Thymus (tissue), 11 donors: ENCODE measurements around the gene ECD. TPM values are rescaled to one million over a fixed set of nuclear protein-coding genes. Genes with fewer than 3 reads are reported as not detected.

ENCODE experiments used
- DNase-seq, 9 donors: peaks; one replicate each; pipeline ENCODE4 v3.0.0-alpha.2; 2013; ENCODE audit warnings: low spot score in 9 of 9, low read depth in 6 of 9, missing footprints in 1 of 9
- H3K27ac ChIP-seq, 2 donors: one replicate each; pipeline ENCODE4 v1.5.1; 2013; ENCODE audit warnings: control low read depth in 1 of 2, low read depth in 1 of 2, low read length in 1 of 2, mild to moderate bottlenecking in 1 of 2, moderate library complexity in 1 of 2
- H3K27me3 ChIP-seq, 2 donors: one replicate each; pipeline ENCODE4 v1.5.1; 2013; ENCODE audit warnings: low read length in 1 of 2; ENCODE audit not compliant: control insufficient read depth in 2 of 2, insufficient read depth in 1 of 2
- H3K36me3 ChIP-seq, 2 donors: one replicate each; pipeline ENCODE4 v1.5.1; 2013; ENCODE audit warnings: low read length in 1 of 2, mild to moderate bottlenecking in 1 of 2, moderate library complexity in 1 of 2; ENCODE audit not compliant: control insufficient read depth in 2 of 2, insufficient read depth in 2 of 2
- H3K4me1 ChIP-seq, 2 donors: one replicate each; pipeline ENCODE4 v1.5.1; 2013; ENCODE audit warnings: low read length in 2 of 2; ENCODE audit not compliant: control insufficient read depth in 2 of 2, insufficient read depth in 2 of 2
- H3K4me3 ChIP-seq, 2 donors: one replicate each; pipeline ENCODE4 v1.5.1; 2013; ENCODE audit warnings: low read length in 2 of 2, control low read depth in 1 of 2, mild to moderate bottlenecking in 1 of 2
- H3K9me3 ChIP-seq, 2 donors: one replicate each; pipeline ENCODE4 v1.5.1; 2013; ENCODE audit warnings: low read length in 1 of 2, mild to moderate bottlenecking in 1 of 2; ENCODE audit not compliant: control insufficient read depth in 2 of 2, insufficient read depth in 1 of 2
- WGBS: extraction: QIAGEN DNeasy Blood & Tissue Kit; methylation state at CpG from one replicate; pipeline ENCODE4 v1.1.7; 2013; 5-methylcytosine and 5-hydroxymethylcytosine counted together
- polyA plus RNA-seq: library from polyadenylated mRNA; stranded (reverse); fragments of 200-250 nt; gene quantifications from one replicate; pipeline ENCODE4 v1.2.3, GENCODE V29; 2013
- total RNA-seq: library from RNA; stranded (reverse); fragments of 120-200 nt; gene quantifications from one replicate; pipeline ENCODE4 v1.2.4, GENCODE V29; 2013
- donor health status: healthy.

Gene ECD
- total and polyA plus RNA-seq, 2 donors, result 13.8 to 26.5 TPM

- H3K27me3 ChIP-seq, result no peaks in the 10 kb centered on the region
- H3K4me1 ChIP-seq, result peaks cover 9 to 18% of the 10 kb centered on the region in 2 donors
- peaks cover 0 to 2% of the 10 kb centered on the region in 2 donors for H3K36me3 ChIP-seq
- H3K4me3 ChIP-seq, result peak overlapping the region; percentile 86 to 96
- no peaks in the 10 kb centered on the region for H3K9me3 ChIP-seq
- peak overlapping the region; percentile 92 to 93 for H3K27ac ChIP-seq
- no peak for DNase-seq
- under 1% methylated on average over 6 of the region's 6 CpGs for WGBS
These were observed 626 bp upstream of the ECD start for GRCh38 chr10:73168465-73168803.

DNA sequence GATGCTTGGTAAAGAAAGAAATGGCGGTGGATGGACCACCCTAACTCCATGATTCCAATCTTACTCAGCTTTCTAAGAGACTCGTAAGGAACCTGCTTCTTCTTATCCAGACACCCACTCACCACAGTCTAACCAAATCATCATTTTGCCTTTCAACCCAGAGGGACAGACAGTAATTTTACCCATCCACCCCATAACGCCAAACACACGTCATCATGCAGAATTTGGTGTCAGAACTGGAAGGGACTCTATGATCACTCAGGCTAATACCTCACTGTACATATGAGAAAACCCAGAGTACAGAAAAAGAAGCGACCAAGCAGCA lies 388 bp downstream of the ECD start:
- 6% methylated on average over 5 of the region's 5 CpGs for whole genome bisulfite sequencing
- peak overlapping the region; percentile 86 to 96 for H3K4me3 ChIP-seq
- H3K27me3 ChIP-seq, result no peaks in the 10 kb centered on the region
- H3K9me3 ChIP-seq, result no peaks in the 10 kb centered on the region
- DNase-seq, result peak in 1 of 9 donors; percentile 1
- H3K27ac ChIP-seq, result peak overlapping the region; percentile 92 to 98
- peaks cover 3 to 11% of the 10 kb centered on the region in 2 donors for H3K36me3 ChIP-seq
- H3K4me1 ChIP-seq, result peaks cover 9 to 18% of the 10 kb centered on the region in 2 donors

GRCh38 chr10:73166972-73167371 lies 836 bp downstream of the ECD start:
- no peak overlapping the region for H3K27ac ChIP-seq

GRCh38 chr10:73163096-73163495 lies 4.7 kb downstream of the ECD start:
- 98% methylated on average over 2 of the region's 2 CpGs for WGBS
- DNase-seq, result no peak
- H3K4me1 ChIP-seq, result peaks cover 4 to 6% of the 10 kb centered on the region in 2 donors
- no peaks in the 10 kb centered on the region for H3K27me3 ChIP-seq
- H3K36me3 ChIP-seq, result peaks cover 6 to 34% of the 10 kb centered on the region in 2 donors
- no peaks in the 10 kb centered on the region for H3K9me3 ChIP-seq
- no peak overlapping the region for H3K4me3 ChIP-seq
- H3K27ac ChIP-seq, result no peak overlapping the region

More at GRCh38 chr10:73166972-73167371, 836 bp downstream of the ECD start:
- WGBS, result 82% methylated on average over 2 of the region's 2 CpGs
- peaks cover 3 to 15% of the 10 kb centered on the region in 2 donors for H3K36me3 ChIP-seq
- peaks cover 9 to 18% of the 10 kb centered on the region in 2 donors for H3K4me1 ChIP-seq
- no peaks in the 10 kb centered on the region for H3K9me3 ChIP-seq
- no peak for DNase-seq
- no peaks in the 10 kb centered on the region for H3K27me3 ChIP-seq
- H3K4me3 ChIP-seq, result peak overlapping the region; percentile 86 to 96

DNA sequence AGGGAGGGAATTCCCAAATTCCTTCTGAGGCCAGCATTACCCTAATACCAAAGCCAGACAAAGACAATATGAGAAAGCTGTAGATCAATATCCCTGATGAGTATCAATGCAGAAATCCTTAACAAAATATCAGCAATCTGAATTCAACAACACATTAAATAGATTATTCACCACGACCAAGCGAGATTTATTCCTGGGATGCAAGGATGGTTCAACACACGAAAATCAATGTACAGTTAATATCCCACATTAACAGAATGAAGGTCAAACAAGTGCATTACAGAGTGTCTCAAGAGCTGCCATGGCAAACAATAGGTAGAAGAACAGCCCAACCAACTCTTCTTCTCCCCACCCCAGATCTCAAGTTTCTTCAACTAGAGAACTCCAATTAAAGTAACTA lies 6.1 kb downstream of the ECD start:
- H3K4me1 ChIP-seq, result no peaks in the 10 kb centered on the region
- no peak overlapping the region for H3K4me3 ChIP-seq
- H3K27me3 ChIP-seq, result no peaks in the 10 kb centered on the region
- no peak overlapping the region for H3K27ac ChIP-seq
- WGBS, result over 99% methylated on average over 3 of the region's 3 CpGs
- DNase-seq, result no peak
- no peaks in the 10 kb centered on the region for H3K9me3 ChIP-seq
- peaks cover 9 to 36% of the 10 kb centered on the region in 2 donors for H3K36me3 ChIP-seq

GRCh38 chr10:73161079-73161478 lies 6.7 kb downstream of the ECD start:
- Histone ChIP-seq H3K27ac (no peak overlapping the region), H3K27me3 (no peaks in the 10 kb centered on the region), H3K36me3 (peaks cover 12 to 40% of the 10 kb centered on the region in 2 donors), H3K9me3 (no peaks in the 10 kb centered on the region), H3K4me1 (no peaks in the 10 kb centered on the region), H3K4me3 (no peak overlapping the region)
- 99% methylated on average over 1 of the region's 1 CpG for WGBS
- DNase-seq, result no peak

DNA sequence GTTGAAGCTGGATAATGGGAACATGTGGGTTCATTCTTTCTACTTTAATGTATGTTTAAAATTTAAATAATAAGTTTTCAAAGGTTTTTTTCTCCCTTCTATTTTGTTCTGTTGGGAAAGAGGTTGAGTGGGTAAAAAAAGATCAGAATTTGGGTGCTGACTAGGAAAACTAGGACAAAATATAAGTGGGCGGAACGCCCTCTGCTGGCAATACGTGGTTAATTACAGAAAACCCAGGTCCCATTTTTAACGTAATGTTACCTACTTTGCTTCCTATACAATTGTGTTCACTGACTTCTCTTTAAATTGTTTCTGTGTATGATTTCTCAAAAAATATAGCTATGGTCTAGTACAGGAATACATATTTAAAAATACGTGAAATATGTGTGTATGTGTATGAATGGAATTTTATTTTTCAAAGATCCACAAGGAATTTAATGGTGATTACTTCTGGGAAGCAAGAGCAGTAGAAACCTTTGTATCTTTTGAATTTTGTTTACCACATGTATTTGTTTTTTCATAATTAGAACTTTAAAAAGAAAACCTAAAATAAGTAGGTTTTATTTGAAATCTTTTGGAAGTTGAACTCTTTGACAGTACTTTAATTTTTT lies 8.7 kb downstream of the ECD start:
- Histone ChIP-seq H3K27me3 (no peaks in the 10 kb centered on the region), H3K9me3 (no peaks in the 10 kb centered on the region), H3K4me3 (no peak overlapping the region), H3K27ac (no peak overlapping the region), H3K4me1 (no peaks in the 10 kb centered on the region), H3K36me3 (peaks cover 16 to 46% of the 10 kb centered on the region in 2 donors)
- DNase-seq, result peak; percentile 9 to 75 (median 49)
- WGBS, result 14% methylated on average over 5 of the region's 5 CpGs

DNA sequence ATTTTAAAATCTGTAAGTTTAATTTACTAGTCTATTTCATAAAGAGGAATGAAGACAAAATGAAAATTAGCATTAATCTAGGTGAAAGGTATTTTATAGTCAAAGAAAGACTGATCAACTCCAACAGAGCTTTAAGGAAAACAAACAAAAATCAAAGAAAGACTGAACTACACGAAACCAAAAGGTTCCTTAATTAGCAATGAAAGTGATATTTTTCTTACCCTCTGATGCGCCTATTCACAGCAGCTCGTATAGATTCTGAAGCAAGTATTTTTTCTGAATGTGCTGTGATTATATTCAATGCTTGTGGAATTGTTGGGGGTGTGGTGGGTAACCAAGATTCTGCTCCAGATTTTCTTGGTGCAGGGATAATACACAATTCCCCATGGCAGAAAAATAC lies 11.8 kb downstream of the ECD start:
- no peaks in the 10 kb centered on the region for H3K9me3 ChIP-seq
- no peaks in the 10 kb centered on the region for H3K4me1 ChIP-seq
- 96% methylated on average over 3 of the region's 3 CpGs for WGBS
- no peaks in the 10 kb centered on the region for H3K27me3 ChIP-seq
- H3K4me3 ChIP-seq, result no peak overlapping the region
- no peak for DNase-seq
- H3K36me3 ChIP-seq, result peaks cover 26 to 52% of the 10 kb centered on the region in 2 donors
- no peak overlapping the region for H3K27ac ChIP-seq

- no peak for DNase-seq
- no peaks in the 10 kb centered on the region for H3K4me1 ChIP-seq
- WGBS, result 97% methylated on average over 3 of the region's 3 CpGs
- peaks cover 20 to 51% of the 10 kb centered on the region in 2 donors for H3K36me3 ChIP-seq
- no peaks in the 10 kb centered on the region for H3K9me3 ChIP-seq
- H3K27ac ChIP-seq, result no peak overlapping the region
- no peaks in the 10 kb centered on the region for H3K27me3 ChIP-seq
- no peak overlapping the region for H3K4me3 ChIP-seq
These were observed 15.8 kb downstream of the ECD start for GRCh38 chr10:73152009-73152408.
